Ishikawa (cell line): ENCODE results near the gene FAAH2.

Experiments
- CEBPB ChIP-seq: IDR thresholded peaks from 2 replicates; pipeline ENCODE4 v1.6.1; 2012
- CREB1 ChIP-seq: IDR thresholded peaks from 2 replicates; pipeline ENCODE4 v1.6.1; 2012; ENCODE audit warnings: low read depth
- EGR1 ChIP-seq: IDR thresholded peaks from 2 replicates; pipeline ENCODE4 v1.6.1; 2012
- EP300 ChIP-seq: IDR thresholded peaks from 2 replicates; pipeline ENCODE4 v1.6.1; 2012; ENCODE audit warnings: borderline replicate concordance
- FOXM1 ChIP-seq: IDR thresholded peaks from 2 replicates; pipeline ENCODE4 v1.6.1; 2012; ENCODE audit warnings: low read depth, borderline replicate concordance
- MAX ChIP-seq: IDR thresholded peaks from 2 replicates; pipeline ENCODE4 v1.6.1; 2012
- NFIC ChIP-seq: IDR thresholded peaks from 2 replicates; pipeline ENCODE4 v1.6.1; 2012
- RAD21 ChIP-seq: IDR thresholded peaks from 2 replicates; pipeline ENCODE4 v1.6.1; 2012; ENCODE audit warnings: low read depth
- REST ChIP-seq: IDR thresholded peaks from 2 replicates; pipeline ENCODE4 v1.6.1; 2012; ENCODE audit warnings: low read depth, mild to moderate bottlenecking
- TAF1 ChIP-seq: IDR thresholded peaks from 2 replicates; pipeline ENCODE4 v1.6.1; 2012; ENCODE audit warnings: low read depth, mild to moderate bottlenecking
- TCF12 ChIP-seq: IDR thresholded peaks from 2 replicates; pipeline ENCODE4 v1.6.1; 2012; ENCODE audit warnings: low read depth
- TEAD4 ChIP-seq: IDR thresholded peaks from 2 replicates; pipeline ENCODE4 v1.6.1; 2012
- USF1 ChIP-seq: IDR thresholded peaks from 2 replicates; pipeline ENCODE4 v1.6.1; 2012
- YY1 ChIP-seq: IDR thresholded peaks from 2 replicates; pipeline ENCODE4 v1.6.1; 2012; ENCODE audit warnings: low read depth
- ZBTB7A ChIP-seq: IDR thresholded peaks from 2 replicates; pipeline ENCODE4 v1.6.1; 2012; ENCODE audit warnings: low read depth

FAAH2 gene

GRCh38 chrX:57286507-57287251, at the start of gene FAAH2:
Gene FAAH2, plus strand, starts transcription at chrX:57286706. Its CDS starts 120 bp downstream, at chrX:57286826.
- TF ChIP-seq EP300: no peak
- no peak for TF ChIP-seq TEAD4
- TF ChIP-seq YY1: 0 out of 2 replicates have a peak, but pooled peaks have one; percentile 26
- TF ChIP-seq NFIC: no peak
- TF ChIP-seq EGR1: no peak
- no peak for TF ChIP-seq FOXM1
- TF ChIP-seq ZBTB7A: no peak
- no peak for TF ChIP-seq RAD21
- no peak for TF ChIP-seq MAX
- no peak for TF ChIP-seq CEBPB
- TF ChIP-seq TCF12: 0 out of 2 replicates have a peak, but pooled peaks have one; percentile 21
- TF ChIP-seq TAF1: no peak
- TF ChIP-seq USF1: no peak
- peak; percentile 56 for TF ChIP-seq CREB1
- TF ChIP-seq REST: no peak

GRCh38 chrX:57241967-57242366, 44.5 kb upstream of the FAAH2 start:
- no peak for TF ChIP-seq TAF1
- no peak for TF ChIP-seq USF1
- no peak for TF ChIP-seq EP300
- no peak for TF ChIP-seq TEAD4
- no peak for TF ChIP-seq REST
- TF ChIP-seq RAD21: no peak
- TF ChIP-seq MAX: no peak
- no peak for TF ChIP-seq YY1
- no peak for TF ChIP-seq CEBPB

DNA sequence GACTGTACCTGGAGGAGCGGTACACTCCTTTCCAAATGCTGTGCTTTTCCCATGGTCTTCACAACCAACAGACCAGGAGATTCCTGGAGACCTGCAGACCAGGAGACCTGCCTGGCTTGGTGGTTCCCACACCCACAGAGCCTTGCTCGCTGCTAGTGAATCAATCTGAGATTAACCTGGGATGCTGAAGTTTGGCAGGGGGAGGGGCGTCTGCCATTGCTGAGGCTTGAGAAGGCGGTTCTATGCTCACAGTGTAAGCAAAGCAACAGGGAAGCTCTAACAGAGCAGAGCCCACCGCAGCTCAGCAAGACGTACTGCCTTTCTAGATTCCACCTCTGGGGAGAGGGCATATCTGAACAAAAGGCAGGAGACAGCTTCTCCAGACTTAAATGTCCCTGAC, 34.5 kb upstream of the FAAH2 start:
- TF ChIP-seq RAD21 (no peak), MAX (no peak), CEBPB (no peak), EP300 (no peak), YY1 (no peak), NFIC (no peak), TEAD4 (no peak), REST (no peak)

GRCh38 chrX:57265126-57265525, 21.4 kb upstream of the FAAH2 start:
- TF ChIP-seq CEBPB (no peak), CREB1 (no peak), REST (no peak), TCF12 (no peak), EGR1 (no peak), USF1 (no peak), FOXM1 (no peak), MAX (no peak), NFIC (no peak), TAF1 (no peak), EP300 (no peak), ZBTB7A (no peak)
